Middle frontal gyrus (tissue), 1 donor: ENCODE measurements around the gene ANKS1B.
"Not testable (repeated sequence)": the region's sequence is repeated elsewhere in the genome, so short reads cannot be mapped to it uniquely, and the experiment has no call there.

ENCODE experiments used
- DNase-seq: peaks from one replicate; pipeline ENCODE4 v3.0.0-alpha.2; 2015; ENCODE audit warnings: low spot score; ENCODE audit errors: extremely low spot score

Gene ANKS1B

DNA sequence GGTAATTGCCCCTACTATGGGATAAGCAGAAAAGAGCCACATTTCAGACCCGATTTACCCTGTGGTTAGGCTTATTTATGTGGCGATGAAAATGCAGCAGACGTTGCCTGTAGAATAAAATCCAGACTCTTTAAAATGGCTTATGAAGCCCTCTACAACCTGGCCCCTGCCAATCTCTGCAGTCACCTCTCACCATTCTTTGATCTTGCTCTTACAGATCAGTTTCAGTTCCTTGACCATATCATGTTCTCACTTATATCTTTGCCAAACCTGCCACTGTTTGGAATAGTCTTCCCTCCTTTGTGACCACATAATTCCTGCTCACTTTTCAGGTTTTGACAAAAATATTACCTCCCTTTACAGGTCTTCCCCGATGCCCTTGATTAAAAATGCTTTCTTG, 601.5 kb downstream of the ANKS1B start:
- DNase-seq, result no peak

- DNase-seq, result no peak
Measured at GRCh38 chr12:99381992-99382391, 602.7 kb downstream of the ANKS1B start.

GRCh38 chr12:99380701-99381100, 604.0 kb downstream of the ANKS1B start:
- no peak for DNase-seq

- DNase-seq, result no peak
Measured at GRCh38 chr12:99374023-99374422, 610.7 kb downstream of the ANKS1B start.

DNA sequence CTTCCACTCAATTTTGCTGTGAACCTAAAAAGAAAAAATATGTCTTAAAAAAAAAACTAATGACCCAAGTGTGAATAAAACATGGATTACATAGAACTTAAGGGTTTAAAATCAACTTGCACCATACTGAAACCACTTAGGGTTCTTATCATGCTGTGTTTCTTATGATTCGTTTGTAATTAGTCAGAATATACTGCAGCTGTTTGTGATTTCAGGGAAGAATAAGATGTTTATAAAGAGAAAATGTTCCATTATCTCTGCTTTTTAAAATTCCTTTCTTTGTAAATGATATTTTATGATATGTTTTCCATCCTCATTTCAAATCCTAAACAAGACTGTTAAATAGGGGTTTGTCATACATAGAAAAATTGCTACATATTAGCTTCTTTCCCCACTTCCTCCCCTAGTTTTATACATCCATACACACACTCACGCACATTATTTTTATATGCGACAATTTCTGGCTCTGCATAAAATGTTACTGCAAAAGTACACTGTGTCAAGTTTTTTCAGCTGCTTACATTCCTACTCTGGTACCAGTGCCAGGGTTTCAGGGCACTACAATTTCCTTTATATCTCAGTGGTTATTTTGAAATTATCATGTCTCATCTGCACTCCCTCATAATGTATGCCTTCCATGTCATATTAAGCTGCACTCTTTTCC, 612.3 kb downstream of the ANKS1B start:
- peak; percentile 22 for DNase-seq

GRCh38 chr12:99370421-99371138, 614.2 kb downstream of the ANKS1B start:
- DNase-seq, result no peak

- no peak for DNase-seq
Measured at GRCh38 chr12:99367181-99367580, 617.6 kb downstream of the ANKS1B start.

DNA sequence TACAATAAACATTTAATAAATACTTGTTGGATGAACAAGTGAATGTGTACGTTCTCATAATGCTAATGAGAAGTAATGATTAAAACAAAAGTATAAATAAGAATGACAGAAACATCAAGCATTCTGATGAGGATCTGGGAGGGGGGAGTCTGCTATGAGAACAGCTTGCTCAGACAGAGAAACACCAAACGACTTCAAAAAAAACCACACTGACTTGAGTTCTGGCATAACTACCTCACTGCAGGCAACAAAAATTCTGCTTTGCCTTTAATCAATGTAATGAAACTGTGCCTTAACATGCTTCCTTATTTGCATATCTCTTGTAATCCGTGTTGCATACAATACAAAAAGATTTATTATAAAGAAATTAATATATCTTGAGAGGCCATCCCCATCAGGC, 632.5 kb downstream of the ANKS1B start:
- DNase-seq, result no peak

DNA sequence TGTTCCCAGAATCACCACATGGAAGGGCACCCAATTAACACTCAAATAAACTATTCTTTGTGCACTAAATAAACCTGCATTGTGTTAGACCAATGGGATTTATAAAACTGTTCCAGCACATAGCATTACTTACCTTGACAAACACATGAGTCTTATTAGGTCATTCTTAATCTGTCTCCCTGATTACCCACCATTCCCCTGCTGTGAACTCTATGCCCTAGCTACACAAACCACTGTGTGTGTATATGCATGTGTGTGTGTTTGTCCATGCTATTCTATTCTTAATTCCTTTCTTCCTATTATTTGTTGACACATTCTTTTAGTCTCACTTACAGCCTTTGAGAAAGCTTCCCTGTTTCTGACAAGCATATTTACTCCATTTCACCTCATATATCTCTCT, 640.8 kb downstream of the ANKS1B start:
- no peak for DNase-seq

- DNase-seq, result no peak
Measured at GRCh38 chr12:99339663-99340062, 645.1 kb downstream of the ANKS1B start.

DNA sequence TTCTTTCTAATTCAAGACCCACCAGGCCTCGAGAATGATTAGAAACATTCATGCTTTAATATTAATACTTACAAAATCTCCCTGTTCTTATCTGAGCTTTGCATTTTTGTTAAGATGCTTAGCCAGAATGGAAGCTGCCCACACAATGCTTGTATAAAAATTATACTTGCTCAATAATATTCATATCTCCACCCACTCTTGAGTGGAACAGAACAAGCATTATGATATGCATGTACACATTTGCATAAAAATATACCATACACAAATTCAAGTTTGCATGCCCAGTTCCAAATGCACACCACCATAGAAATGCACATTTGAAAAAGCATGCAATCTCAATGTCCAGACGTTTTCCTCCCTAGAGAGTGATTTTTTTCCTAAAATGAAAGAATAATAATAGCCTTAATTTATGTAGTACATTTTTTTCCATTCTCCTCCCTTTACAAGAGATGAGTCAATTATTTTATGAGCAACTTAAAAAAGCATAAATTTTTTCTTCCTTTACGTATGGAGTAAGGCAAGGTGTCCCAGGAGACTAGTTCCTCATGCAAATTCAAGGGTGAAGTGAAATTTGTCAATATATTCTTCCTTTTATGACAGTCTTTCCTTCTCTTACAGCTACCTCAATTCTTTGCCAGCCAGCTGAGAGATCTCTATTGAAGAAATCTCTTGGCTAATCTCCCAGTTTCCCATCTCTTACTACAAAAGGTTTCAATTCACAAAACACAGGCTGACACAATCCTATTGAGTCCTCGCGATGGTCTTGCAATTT, 650.3 kb downstream of the ANKS1B start:
- no peak for DNase-seq

- no peak for DNase-seq
Measured at GRCh38 chr12:99332936-99333591, 651.7 kb downstream of the ANKS1B start.

DNA sequence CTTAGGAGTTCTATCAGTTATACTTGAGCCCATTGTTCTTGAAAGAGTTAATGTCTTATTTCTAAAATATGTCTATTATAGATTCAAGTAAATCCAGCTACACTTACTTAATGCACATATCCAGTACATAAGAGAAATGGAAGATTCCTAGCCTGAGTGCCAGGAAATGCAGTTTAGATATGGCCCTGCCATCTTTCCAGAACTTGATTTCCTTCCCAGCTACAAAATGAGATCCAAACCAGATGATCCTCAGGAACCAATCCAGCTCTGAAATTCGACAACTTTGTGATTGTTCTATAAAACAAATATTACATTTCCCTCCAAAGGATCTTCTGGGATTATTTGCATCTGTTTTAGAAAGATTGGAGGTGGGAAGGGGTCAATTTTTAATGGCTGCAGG, 654.5 kb downstream of the ANKS1B start:
- DNase-seq, result no peak

DNA sequence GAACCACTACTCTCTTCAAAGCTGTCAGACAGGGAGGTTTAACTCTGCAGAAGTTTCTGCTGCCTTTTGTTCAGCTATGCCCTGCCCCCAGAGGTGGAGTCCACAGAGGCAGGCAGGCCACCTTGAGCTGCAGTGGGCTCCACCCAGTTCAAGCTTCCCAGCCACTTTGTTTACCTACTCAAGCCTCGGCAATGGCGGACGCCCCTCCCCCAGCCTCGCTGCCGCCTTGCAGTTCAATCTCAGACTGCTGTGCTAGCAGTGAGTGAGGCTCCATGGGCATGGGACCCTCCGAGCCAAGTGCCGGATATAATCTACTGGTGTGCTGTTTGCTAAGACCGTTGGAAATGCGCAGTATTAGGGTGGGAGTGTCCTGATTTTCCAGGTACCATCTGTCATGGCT, 663.5 kb downstream of the ANKS1B start:
- not testable (repeated sequence) for DNase-seq

DNA sequence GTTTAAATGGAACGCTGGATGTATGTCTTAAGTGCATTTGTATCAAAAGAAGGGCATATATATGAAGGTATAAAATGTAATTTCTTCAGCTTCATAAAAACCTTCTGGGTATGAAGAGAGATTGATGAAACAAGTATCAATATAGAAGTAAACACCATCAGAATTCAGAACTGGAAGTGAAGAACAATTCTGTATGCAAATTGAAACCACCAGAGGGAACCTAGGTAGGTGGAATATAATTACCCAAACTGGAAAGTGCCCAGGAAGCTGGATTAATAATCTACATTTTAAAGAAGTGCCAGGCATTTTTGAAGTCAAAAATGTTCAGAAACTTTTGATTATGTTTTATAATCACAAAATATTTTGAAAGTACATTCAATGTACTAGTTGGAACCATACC, 673.4 kb downstream of the ANKS1B start:
- no peak for DNase-seq

DNA sequence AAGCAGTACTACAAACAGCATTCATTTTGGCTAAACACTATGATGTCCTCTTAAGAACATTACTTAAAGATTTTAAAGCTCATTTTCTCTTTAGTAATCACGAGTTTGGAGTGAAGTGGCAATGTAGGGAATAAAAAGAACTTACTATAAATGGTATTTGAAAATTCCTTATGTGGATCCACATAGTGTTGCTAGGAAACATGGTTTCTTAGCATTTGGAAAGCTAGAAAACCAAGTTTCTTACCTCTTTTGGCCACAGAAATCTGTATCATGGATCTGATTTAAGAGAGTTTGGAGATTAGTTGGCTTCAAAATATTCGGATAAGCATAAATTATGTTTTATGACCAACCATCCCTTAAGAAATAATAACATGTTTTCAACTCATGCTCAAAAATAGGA, 674.9 kb downstream of the ANKS1B start:
- DNase-seq, result no peak

DNA sequence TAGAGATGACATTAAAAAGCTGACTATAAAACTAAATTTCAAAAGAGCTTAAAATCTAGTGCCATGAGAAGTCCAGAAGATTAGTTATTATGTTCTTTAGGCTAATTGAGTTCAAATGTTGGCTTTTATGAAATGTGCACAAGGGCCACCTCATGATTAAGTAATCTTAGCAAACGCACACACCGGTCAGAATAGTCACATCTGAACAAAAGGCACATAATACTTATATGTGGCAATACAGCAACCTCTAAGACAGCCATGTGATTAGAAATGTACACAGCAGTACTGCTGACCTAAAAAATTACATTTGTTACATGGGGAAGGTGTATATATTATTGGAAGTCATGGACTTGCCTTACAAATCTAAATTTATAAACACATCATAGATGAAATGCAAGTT, 681.9 kb downstream of the ANKS1B start:
- no peak for DNase-seq

DNA sequence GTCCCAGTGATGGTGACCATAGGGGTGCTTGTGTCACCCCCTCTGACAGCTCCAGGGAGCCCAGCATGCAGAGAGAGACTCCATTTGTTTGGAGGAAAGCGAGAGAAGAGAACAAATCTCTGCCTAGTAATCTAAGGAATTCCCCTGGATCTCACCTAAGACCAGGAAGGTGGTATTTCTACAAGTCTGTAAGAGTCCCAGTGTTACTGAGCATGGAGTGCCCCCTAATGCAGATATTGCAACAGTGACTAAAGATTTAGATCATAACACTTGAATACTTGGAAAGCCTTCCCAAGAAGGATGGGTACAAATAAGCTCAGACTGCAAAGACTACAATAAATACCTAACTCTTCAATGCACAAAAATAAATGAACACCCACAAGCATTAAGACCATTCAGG, 697.6 kb downstream of the ANKS1B start:
- no peak for DNase-seq

GRCh38 chr12:99284161-99284560, 700.6 kb downstream of the ANKS1B start:
- DNase-seq, result no peak

- no peak for DNase-seq
Measured at GRCh38 chr12:99282624-99283023, 702.1 kb downstream of the ANKS1B start.

DNA sequence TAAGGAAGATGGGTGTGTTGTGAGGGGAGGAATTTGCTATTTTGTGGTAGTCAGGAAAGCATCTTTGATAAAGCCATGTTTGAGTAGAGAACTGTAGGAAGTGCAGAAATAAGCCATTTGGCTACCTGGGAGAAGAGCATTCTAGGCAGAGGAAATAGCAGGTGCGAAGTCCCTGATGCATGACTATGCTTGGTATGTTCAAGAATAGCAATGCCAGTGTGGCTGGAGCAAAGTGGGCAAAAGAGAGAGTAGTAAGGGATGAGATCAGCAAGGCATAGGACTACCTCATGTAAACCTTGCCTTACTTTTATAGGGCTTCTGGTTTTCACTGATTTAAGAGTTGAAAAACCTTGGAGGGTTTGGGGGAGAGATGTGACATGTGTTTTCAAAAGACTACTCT, 702.6 kb downstream of the ANKS1B start:
- DNase-seq, result no peak

DNA sequence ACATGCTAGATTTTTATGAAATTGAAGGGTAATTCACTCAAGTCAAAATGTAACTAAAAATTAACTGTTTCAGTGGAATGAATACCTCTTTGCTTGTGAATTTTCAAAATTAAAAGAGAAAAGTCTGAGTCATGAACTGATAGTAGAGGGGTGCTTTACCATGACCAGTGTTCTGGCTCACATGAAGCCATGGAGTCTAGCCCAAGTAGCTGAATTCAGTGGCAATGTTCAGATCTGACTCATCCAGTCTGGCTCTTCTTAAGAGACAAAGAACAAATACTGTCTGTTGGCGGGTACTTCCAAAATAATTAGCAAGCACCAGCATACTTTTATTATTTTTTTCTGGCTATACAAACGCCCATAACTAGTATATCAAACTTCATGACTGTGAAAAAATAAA, 703.5 kb downstream of the ANKS1B start:
- DNase-seq, result no peak
